ENCODE measurements around the gene EARS2. TPM values are rescaled to one million over a fixed set of nuclear protein-coding genes. Genes with fewer than 3 reads are reported as not detected.

Gene EARS2
- total RNA-seq (2022) (24.4 and 32.8 TPM in 2 replicates), Bru-seq, nascent RNA (percentile 64 among the genes with signal in this experiment), BruChase-seq, experiment 1, labeled RNA remaining after a 6-hour chase (percentile 72 among the genes with signal in this experiment), BruChase-seq, experiment 2, labeled RNA remaining after a 2-hour chase (percentile 61 among the genes with signal in this experiment)
- long read RNA-seq, transcript EARS2-201 (9 exons, 3,961 nt) = major isoform, 44 of 68 reads
- long read RNA-seq, transcript EARS2-207 (10 exons, 3,840 nt) = minor isoform, 5 of 68 reads
- long read RNA-seq, partial matches to known transcripts = 8 of 68 reads
- long read RNA-seq, other reads (novel, unspliced or antisense) = 8 of 68 reads

GRCh38 chr16:23556881-23557778, at the start of gene EARS2, which contains the start of gene UBFD1:
Gene EARS2, minus strand, starts transcription at chr16:23557350. Its CDS starts 7 bp downstream, at chr16:23557343.
Gene UBFD1, plus strand, starts transcription at chr16:23557727. Its CDS starts 16 bp downstream, at chr16:23557743.
- Mint-ChIP-seq H3K36me3 (ENCODE audit: insufficient read depth, unreplicated experiment) (peaks cover 29% of the 10 kb centered on the region), H3K27me3 (ENCODE audit: insufficient read depth, unreplicated experiment) (no peaks in the 10 kb centered on the region), H3K4me3 (ENCODE audit: unreplicated experiment) (peak within 1 kb of the TSS; percentile 96), H3K4me1 (ENCODE audit: insufficient read depth, unreplicated experiment) (peaks cover 10% of the 10 kb centered on the region), H3K27ac (ENCODE audit: low read depth, unreplicated experiment) (peak within 1 kb of the TSS; percentile 88), H3K9me3 (ENCODE audit: unreplicated experiment) (no peaks in the 10 kb centered on the region)
- POLR2A ChIA-PET = interaction anchor here (0.6 to 2.7 kb wide), 16 partner anchors 8 to 1458 kb away, joined by 3 to 24 read pairs (median 4); partner anchors contain the start of genes ARHGAP17, DCTN5, GGA2 and PALB2
- peak; percentile 87 for TF ChIP-seq CTCF (IDR thresholded peaks at IDR 0.05; ENCODE audit: unreplicated experiment)
- BruUV-seq (replicated peaks) = TSS peak; percentile 63
- intact Hi-C loops (cut with micrococcal nuclease) = loop anchor here (1.0 to 2.0 kb wide), 4 partner anchors 39 to 171 kb away; partner anchors contain the start of genes COG7 and NDUFAB1
- DNase-seq (ENCODE audit: unreplicated experiment) = peak; percentile 98
- CTCF ChIA-PET = interaction anchor here (0.6 to 2.5 kb wide), 12 partner anchors 7 to 463 kb away, joined by 3 to 12 read pairs (median 3); partner anchors contain the start of gene NDUFAB1

GRCh38 chr16:23597003-23597756, 40.0 kb upstream of the EARS2 start:
- Mint-ChIP-seq H3K27me3 (ENCODE audit: insufficient read depth, unreplicated experiment) (no peaks in the 10 kb centered on the region), H3K27ac (ENCODE audit: low read depth, unreplicated experiment) (peak overlapping the region; percentile 51), H3K36me3 (ENCODE audit: insufficient read depth, unreplicated experiment) (peaks cover 28% of the 10 kb centered on the region), H3K4me3 (ENCODE audit: unreplicated experiment) (no peak overlapping the region), H3K9me3 (ENCODE audit: unreplicated experiment) (no peaks in the 10 kb centered on the region), H3K4me1 (ENCODE audit: insufficient read depth, unreplicated experiment) (peaks cover 6% of the 10 kb centered on the region)
- ChIA-PET CTCF (interaction anchor here (0.6 to 2.1 kb wide), 26 partner anchors 8 to 683 kb away, joined by 3 to 12 read pairs (median 4); no protein-coding TSS in a partner anchor), POLR2A (interaction anchor here (0.6 to 2.4 kb wide), 8 partner anchors 9 to 44 kb away, joined by 3 to 10 read pairs (median 5); partner anchors contain the start of genes DCTN5, EARS2, PALB2 and UBFD1)
- no TSS peak for BruUV-seq (replicated peaks)
- TF ChIP-seq CTCF (IDR thresholded peaks at IDR 0.05; ENCODE audit: unreplicated experiment) = no peak
- DNase-seq (ENCODE audit: unreplicated experiment) = peak; percentile 44
- intact Hi-C loops (cut with micrococcal nuclease) = no loop called here

GRCh38 chr16:23595951-23596720, 39.0 kb upstream of the EARS2 start, which contains the start of gene NDUFAB1:
Gene NDUFAB1, minus strand, starts transcription at chr16:23596316. Its CDS starts 26 bp downstream, at chr16:23596290.
- POLR2A ChIA-PET = interaction anchor here (0.6 to 2.4 kb wide), 10 partner anchors 10 to 1957 kb away, joined by 3 to 10 read pairs (median 5); partner anchors contain the start of genes DCTN5, EARS2, PALB2 and UBFD1
- no TSS peak for BruUV-seq (replicated peaks)

More at GRCh38 chr16:23595951-23596720, 39.0 kb upstream of the EARS2 start, which contains the start of gene NDUFAB1:
- no peaks in the 10 kb centered on the region for H3K9me3 Mint-ChIP-seq (ENCODE audit: unreplicated experiment)
- H3K36me3 Mint-ChIP-seq (ENCODE audit: insufficient read depth, unreplicated experiment) = peaks cover 28% of the 10 kb centered on the region
- peak; percentile 97 for TF ChIP-seq CTCF (IDR thresholded peaks at IDR 0.05; ENCODE audit: unreplicated experiment)
- H3K27me3 Mint-ChIP-seq (ENCODE audit: insufficient read depth, unreplicated experiment) = no peaks in the 10 kb centered on the region
- CTCF ChIA-PET = interaction anchor here (0.5 to 2.1 kb wide), 29 partner anchors 9 to 912 kb away, joined by 3 to 12 read pairs (median 4); no protein-coding TSS in a partner anchor
- intact Hi-C loops (cut with micrococcal nuclease) = loop anchor here (1.0 kb wide), 1 partner anchor 39 kb away; the partner anchor contains the start of genes EARS2 and UBFD1
- peaks cover 15% of the 10 kb centered on the region for H3K4me1 Mint-ChIP-seq (ENCODE audit: insufficient read depth, unreplicated experiment)
- peak; percentile 87 for DNase-seq (ENCODE audit: unreplicated experiment)
- peak within 1 kb of the TSS; percentile 74 for H3K4me3 Mint-ChIP-seq (ENCODE audit: unreplicated experiment)
- H3K27ac Mint-ChIP-seq (ENCODE audit: low read depth, unreplicated experiment) = peak within 1 kb of the TSS; percentile 51
